Fibroblast of the conjunctiva (primary cell): ENCODE data around the gene KCNIP4.
"Not testable (repeated sequence)": the region's sequence is repeated elsewhere in the genome, so short reads cannot be mapped to it uniquely, and the experiment has no call there.

Source experiments
- DNase-seq: peaks from one replicate; pipeline ENCODE4 v3.0.0-alpha.2; 2010; ENCODE audit warnings: low read depth

Gene KCNIP4

DNA sequence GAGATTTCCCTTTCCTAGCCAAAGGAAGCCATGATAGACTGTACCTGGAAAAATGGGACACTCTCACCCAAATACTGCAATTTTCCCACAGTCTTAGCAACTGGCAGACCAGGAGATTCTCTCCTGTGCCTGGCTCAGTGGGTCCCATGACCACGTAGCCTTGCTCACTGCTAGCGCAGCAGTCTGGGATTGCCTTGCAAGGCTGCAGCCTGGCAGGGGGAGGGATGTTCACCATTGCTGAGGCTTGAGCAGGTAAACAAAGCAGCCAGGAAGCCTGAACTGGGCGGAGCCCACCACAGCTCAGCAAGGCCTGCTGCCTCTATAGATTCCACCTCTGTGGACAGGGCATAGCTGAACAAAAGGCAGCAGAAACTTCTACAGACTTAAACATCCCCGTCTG lies 596.2 kb downstream of the KCNIP4 start:
- not testable (repeated sequence) for DNase-seq

DNA sequence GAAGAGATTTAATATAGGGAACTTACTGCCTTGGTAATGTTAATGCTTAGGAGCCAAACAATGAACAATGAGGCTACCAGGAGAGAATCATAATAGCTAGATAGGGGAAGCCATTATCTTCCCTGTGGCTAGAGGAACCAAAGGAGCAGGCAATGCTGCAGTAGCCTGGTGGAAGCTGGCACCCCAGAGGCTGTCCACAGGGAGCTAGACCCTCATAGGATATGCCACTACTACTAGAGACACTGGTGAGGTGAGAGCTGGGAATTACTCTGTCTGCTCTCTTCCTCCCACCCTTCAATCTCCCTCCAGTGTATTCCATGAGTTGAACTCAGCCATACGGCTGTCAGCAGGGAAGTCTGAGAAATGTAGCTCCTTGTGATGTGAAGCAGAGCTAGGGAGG lies 601.4 kb downstream of the KCNIP4 start:
- no peak for DNase-seq

DNA sequence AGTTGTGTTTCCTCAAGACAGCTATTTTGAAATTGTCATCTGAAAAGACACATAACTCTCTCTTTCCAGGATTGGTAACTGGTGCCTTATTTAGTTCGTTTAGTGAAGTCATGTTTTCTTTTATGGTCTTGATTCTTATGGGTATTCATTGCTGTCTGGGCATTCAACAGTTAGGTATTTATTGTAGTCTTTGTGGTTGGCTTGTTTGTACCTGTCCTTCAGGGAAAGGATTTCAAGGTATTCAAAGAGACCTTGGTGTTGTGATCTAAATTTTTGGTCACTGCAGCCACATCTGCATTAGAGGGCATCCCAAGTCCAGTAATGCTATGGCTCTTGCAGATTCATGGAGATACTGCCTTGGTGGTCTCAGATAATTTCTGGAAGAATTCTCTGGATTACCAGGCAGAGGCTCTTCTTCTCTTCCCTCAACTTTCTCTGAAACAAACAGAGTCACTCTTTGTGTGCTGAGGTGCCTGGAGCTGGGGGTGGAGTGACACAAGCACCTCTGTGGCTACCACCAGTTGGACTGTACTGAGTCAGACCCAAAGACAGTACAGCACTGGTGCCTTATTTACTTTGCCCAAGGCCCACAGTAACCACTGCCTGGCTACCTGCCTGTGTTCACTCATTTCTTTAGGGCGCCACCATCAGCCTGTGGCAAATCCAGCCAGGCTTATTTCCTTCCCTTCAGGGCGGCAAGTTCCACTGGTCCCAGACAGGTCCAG lies 620.4 kb downstream of the KCNIP4 start:
- DNase-seq = no peak

DNA sequence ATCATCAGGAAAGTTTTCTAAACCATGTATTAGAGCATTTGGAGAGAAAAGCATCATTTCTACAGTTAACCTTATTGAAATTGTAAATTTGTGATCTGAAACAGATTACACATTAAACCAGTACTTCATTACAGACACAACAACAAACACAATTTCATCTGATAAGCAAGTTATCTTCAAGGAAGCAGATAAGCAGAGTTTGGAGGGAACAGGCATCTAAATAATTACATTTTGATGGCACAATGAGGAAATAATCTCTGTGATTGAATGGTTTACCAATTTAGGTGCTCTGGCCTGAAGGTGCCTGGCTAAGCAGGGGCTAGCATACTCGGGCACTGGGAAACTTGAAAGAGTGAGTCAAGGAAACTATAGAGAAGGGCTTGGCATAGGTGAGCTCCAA lies 628.5 kb downstream of the KCNIP4 start:
- no peak for DNase-seq

DNA sequence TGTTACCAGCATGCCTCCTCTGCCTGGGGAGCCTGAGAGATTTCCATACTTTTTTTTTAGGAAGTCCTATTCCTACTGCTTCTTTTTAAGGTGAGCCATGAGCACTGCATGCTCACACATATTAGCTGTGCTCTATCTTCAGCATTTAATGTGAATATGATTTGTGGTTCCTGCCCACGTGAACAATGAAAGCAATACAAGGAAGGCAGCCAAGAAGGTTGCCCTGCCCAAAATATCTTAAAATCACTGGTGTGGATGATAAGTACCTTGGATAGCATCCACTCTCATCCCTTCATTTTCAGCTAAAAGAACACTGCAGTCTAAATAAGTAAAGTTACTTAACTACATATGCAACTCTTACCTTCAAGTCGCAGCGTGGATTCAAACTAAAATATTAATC lies 640.9 kb downstream of the KCNIP4 start:
- DNase-seq = no peak

DNA sequence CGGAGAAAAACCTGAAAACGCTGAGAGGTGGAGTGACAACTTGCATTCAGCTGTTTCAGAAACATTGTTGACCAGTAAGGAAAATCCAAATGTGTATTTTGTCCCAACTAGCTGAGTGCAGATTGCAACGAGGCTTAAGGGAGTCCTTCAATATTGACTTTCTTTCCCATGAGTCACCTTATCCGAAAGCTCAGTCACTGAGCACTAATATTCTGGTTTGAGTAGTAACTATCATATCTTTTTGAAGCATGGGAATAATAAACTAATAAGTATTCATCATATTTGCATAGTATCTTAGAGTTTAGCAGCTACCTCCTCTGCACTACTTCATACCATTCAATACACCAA lies 644.1 kb downstream of the KCNIP4 start:
- DNase-seq = no peak

DNA sequence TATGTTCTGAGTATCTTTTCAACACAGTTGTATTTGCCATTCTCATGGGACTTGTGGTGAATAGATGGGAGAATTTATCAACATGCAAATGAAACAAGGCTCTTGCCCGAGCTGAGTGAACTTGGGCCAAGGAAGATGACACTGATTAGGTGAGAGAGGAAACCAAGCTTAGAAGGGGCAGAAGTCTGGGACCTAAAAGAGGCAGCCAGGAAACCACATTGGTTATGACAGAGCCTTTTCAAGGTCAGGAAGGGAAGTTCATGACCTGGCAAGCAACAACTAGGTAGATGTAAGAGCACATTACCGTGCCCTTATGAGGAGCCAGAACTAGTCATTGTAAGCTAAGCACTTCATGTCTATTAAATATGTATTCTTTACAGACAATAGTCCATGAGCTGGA lies 658.0 kb downstream of the KCNIP4 start:
- DNase-seq = no peak

DNA sequence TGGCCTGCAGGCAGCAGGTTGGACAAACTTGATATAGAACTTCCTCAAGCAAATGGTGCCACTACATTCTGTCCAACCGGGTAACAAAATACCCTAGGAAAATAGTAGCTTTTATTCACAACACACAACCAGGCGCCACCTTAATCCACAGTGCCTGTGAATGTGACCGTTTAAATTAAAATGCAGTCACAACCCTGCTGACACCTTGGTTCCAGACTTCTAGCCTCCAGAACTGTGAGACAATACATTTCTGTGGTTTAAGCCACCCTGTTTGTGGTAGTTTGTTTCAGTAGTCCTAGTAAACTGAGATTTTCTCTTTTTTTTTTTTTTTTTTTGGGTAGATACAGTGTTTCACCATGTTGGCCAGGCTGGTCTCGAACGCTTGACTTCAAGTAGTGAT lies 672.5 kb downstream of the KCNIP4 start:
- DNase-seq = no peak

DNA sequence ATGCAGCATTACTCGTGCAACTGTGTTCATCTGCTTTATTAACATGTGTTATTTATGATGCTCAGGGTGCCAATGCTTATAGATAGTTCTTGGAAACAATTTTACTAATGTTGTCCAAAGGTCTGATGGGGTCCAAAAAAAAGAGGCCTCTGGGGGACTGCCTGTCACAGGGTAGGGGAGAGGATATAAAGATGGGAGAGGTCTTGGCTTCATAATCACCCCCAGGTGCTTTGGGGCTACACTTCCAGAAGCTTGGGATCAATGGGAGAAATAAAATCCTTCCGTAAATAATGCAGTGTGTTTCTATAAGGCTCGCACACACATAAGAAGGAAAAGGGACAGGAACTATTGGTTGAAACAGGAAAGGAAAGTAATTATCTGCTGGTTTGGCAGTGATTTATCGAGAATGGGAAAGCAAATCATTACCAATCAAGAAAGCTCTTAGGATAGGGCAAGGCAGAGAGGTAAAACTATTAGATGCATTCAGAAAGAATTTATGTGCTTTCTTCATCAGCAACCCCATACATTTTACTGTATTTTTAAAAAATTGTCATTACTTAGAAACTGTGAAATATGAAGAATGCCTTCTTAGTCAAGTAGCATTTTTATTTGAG lies 677.0 kb downstream of the KCNIP4 start:
- no peak for DNase-seq

DNA sequence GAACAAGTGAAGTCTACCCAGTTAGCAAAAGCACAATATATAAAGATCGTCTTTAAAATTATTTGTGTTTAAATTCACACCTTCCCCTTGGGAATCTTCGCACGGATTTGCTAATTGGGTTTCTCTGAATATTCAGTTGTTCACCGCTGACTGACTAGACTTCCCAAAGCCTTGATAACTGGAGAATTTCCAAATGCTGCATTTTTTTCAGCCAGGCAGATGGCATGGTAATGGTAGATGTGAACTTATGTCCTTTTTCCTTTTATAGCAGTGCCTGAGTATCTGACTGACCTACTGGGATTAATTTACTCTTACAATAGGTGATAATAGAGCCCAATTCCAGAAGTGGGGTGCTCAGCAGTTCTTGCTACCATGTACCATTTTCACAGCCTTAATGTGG lies 700.2 kb downstream of the KCNIP4 start:
- no peak for DNase-seq

DNA sequence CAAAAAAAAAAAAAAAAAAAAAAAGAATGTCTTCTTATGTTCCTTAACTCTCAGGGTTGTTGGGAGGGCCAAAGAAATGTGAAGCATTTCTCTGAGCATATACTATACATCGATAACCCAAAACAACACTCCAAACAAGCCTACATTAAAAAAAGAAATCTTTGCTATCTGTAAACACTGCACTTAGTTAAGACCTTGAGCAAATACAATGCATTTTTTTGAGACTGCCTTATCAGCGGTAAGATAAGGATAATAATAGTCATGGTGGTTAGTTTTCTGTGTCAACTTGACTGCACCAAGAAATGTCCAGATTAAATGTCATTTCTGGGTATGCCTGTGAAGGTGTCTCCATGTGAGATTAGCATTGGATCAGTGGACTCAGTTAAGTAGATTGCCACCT lies 706.4 kb downstream of the KCNIP4 start:
- no peak for DNase-seq

DNA sequence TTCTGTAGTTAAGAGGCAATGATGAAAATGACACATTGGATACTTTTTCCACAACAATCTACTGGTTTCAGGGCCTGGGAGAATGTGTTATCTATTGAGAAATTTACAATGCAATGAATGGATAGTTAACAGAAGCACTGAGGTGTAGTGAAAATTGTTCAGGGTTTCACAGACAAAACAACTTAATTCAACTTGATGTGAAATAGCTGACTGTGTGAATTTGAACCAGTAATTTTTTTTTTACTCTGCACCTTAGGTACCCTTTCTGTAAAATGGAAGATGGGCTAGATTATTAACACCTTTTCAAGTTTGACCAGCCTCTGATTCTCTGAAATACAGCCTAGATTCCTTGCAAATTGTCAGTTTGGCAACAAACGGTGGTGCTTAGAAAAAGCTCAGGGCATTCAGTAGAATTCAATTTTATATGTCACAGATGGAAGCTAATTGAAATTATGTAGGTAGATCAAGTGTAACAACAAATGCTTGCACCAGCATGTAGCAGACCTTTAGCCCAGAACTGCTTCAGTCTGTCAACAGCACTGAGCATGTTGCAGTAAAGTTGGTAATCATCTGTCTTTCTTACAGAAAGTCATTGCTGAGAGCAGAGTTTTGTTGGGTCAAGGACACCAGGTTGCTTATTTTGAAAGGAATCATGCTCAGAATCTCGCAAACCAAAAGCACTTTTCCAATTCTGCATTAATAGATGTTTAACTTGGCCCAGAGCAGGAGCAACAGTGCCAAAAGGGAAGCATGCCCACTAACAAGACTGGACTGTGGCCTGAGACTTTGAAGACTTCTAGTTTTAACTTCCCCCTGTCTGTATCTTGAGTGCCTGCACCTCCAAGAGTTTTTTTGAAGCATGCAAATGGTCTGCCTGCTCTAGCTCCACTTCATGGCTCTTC lies 721.7 kb downstream of the KCNIP4 start:
- DNase-seq = no peak

DNA sequence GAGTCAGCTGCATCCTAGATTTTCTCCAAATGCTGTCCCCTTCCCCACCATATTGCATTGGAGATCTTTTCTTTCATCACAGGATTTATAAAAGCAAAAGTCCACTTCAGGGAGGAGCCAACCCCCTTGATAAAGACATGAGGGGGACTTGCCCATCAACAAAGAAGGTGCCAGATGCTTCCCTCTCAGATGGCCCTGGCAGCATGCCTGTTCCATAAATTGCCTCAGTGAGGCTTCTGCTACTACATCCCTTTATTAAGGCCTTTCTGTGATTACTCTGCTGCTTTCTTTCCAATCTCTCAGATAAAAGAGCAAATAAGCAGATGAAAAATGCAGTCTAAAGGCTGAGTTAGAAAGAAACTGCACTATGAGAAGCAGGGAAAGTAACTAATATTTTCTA lies 736.7 kb downstream of the KCNIP4 start:
- DNase-seq = no peak

DNA sequence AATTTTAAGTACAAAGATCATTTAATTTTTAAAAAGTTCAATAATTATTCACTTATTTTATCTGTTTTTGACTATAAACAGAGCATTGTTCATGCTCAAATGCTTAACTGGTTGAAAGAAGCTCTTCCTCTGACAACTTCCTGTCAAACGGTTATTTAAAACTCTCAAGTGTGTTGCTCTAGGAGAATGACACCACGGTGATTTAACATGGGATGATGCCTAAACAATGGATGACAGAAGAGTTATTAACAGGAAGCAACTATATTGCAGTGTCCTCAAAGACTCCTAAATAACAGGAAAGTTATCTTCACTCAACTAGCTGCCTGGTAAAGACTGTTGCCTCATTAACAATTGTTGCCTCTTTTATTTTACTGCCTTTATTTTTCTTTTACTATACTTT lies 738.7 kb downstream of the KCNIP4 start:
- DNase-seq = no peak

DNA sequence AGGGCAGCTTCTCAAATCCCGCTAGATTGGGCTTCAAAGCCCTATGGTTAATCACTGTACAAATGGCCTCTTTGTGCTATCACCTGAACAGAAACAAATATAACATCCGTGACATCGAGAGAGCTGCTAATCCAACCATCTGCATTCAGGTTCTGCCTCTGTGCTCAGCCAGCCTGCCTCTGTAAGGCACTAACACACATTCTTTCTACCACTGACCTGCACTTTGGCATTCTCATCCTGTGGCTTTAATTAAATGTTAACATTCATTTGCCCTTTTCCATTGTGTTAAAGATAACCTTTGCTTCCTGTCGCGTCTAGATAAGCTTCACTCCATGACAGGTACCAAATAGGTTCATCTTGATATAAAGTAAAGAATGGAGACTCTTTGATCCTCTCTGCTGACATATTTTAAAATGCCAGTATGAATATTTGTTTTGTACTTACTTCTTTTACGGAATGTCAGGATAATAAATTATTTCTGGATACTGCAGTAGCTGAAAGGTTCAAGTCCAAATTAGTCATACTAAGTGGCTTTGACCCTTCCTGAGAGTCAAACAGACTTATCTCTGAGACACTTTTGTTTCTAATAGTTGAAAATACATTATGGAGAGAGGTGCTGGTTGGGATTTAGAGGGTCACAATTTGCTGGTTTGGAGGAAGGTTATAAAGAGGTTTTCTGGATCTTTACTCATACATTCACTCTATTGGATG lies 742.6 kb downstream of the KCNIP4 start:
- DNase-seq = no peak

DNA sequence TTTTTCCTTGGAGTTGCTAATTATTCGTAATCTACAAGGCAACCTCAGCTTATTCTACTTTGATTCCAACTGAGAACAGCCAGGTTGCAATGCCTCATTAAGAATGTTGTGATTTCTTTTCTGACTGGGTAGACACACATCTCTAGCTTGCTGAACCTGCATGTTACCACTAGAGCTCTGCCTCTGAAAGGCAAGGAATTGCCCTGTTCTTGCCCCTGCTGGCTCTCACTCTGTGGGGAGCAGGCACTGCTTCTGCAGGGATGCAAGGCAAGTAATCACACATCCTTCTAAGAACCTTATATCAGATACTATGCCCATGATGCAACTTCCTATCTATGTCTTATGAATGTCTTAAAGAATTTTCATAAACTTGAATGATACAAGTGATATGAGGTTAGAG lies 745.2 kb downstream of the KCNIP4 start:
- no peak for DNase-seq

DNA sequence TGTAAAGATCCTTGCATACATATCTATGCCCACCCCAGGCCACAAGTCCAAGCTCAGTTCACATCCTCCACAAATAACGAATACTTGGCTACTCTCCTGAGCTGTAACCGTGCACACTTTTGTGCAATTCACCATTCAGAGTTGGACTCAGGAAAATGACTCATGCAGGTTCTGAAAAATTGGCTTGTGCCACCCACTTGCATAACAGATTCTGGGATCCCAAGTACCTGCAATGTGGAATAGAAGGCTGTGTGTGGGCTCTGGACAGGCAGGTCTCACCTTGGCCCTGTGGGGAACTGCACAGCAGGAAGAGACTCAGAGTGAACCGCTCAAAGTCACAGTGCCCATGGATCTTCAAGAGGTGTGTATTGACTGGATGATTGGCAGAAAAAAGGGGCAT lies 745.6 kb downstream of the KCNIP4 start:
- no peak for DNase-seq

DNA sequence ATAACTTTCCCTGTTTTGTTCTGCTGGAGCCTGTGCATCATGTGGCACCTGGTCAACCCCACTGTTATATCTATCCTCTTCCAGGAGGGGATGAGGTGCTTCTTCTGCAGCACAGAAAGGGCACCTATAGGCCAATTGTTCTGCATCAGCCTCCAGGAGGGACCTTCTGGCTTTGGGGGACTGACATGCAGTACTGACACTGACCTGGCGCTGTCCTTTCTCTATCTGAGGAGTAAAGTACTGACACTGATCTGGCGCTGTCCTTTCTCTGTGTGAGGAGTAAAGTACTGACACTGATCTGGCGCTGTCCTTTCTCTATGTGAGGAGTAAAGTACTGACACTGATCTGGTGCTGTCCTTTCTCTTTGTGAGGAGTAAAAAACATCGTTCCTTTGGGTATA lies 749.9 kb downstream of the KCNIP4 start:
- DNase-seq = no peak

DNA sequence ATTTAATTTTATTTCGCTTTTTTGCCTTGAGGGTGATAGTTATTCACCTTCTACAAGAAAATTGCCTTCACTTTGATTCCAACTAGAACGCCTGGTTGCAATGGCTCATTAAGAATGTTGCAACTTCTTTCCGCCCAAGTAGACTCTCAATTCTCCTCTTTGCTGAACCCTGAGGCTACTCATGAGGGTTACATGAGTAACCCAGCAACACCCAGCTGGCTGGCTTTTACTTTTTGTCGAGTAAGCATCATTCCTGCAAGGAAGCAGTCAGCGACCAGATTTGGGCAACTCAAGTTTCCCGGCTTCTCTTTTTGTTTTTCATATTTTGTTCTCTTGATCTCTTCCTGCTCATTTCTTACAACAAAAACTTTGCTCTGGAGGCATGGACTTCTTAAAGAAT lies 752.9 kb downstream of the KCNIP4 start:
- DNase-seq = no peak

DNA sequence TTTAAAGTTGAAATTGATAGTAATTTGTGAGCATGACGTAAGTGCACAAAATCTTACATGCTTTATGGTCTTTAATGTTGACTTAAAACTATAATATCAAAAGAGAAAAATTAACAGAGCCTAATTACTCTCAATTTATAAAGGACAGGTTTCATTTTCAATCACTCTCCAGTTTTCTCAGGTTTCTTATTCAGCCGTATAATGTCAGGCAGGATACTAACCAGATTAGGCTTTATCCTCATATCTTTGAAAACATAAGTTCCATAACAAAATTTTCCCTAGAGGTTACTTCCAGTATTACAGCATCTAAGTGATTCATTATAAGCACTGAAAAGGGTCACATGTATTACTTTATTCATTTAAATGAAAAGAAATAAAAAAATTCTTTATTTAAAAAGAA lies 756.2 kb downstream of the KCNIP4 start:
- DNase-seq = no peak

DNA sequence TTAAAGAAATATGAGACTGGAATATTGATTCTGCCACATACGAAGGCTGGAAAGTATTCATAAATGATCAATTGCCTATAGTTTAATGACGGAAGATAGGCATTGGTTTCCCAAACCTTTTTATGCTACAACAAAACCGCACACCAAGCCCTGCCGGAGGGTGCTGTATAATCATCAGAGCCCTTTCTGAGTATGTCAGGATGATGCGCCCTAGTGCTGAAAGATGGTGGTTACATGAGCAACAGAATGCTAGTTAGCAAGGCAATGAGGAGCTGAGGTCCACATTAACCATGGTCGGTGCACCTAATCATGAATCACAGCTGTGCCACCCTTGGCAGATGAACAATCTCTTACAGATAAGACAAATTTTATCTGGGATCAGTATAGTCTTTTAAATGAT lies 757.3 kb downstream of the KCNIP4 start:
- no peak for DNase-seq

DNA sequence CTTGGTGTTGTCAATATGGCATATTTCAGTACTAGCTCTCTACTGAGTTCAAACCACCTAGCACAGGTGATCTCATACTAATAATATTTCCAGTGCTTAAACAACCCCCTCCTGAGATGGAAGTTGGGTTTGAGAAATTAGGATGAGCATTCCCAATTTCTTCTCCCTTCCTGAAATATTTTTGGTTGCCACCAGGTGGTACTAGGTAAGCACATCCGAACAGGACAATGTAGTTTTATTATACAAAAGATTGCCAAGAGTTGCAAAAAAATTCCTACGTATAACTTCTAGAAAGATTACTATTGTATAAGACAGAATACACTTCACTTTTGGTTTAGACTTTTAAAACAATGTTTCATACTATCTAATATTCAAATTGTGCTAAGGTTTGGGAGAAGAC lies 763.8 kb downstream of the KCNIP4 start:
- no peak for DNase-seq

DNA sequence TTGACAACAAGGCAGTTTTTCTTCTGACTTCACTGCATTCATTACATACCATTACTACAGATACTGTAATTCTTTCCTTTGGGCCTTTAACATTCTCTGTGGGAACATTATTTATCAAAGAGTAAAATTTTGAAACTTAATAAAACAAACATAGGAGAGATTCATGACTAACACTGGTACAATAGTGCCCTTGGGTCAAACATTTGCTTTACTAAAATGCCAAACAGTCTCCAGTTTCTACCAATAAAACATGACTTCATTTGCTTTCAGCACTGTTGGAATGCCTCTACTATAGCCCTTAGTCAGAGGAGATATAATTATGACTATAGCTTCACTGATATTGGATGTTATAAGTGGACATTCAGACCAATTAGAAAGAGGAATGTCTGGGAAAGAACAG lies 766.9 kb downstream of the KCNIP4 start:
- no peak for DNase-seq
